GM12873 (cell line): ENCODE data around the gene PPP6R3.

Experiments used
- CTCF ChIP-seq: IDR thresholded peaks from 2 replicates; pipeline ENCODE4 v1.5.1; 2012; ENCODE audit warnings: low read depth, mild to moderate bottlenecking, moderate library complexity, low read length, control low read depth; ENCODE audit not compliant: insufficient read depth; ENCODE audit errors: missing control alignments

Gene PPP6R3

GRCh38 chr11:68468217-68468828 is 7.8 kb downstream of the PPP6R3 start:
- TF ChIP-seq CTCF: no peak

GRCh38 chr11:68469122-68469521 is 8.6 kb downstream of the PPP6R3 start:
- TF ChIP-seq CTCF: no peak

- TF ChIP-seq CTCF: no peak
Measured at GRCh38 chr11:68469642-68470041, 9.1 kb downstream of the PPP6R3 start.

GRCh38 chr11:68470304-68470811 is 9.8 kb downstream of the PPP6R3 start:
- no peak for TF ChIP-seq CTCF

GRCh38 chr11:68471360-68472340 is 11.1 kb downstream of the PPP6R3 start:
- TF ChIP-seq CTCF: no peak

- no peak for TF ChIP-seq CTCF
Measured at GRCh38 chr11:68472778-68473177, 12.2 kb downstream of the PPP6R3 start.

GRCh38 chr11:68473693-68474092 is 13.1 kb downstream of the PPP6R3 start:
- no peak for TF ChIP-seq CTCF
